ENCODE measurements around the gene CLMP.

Gene CLMP

GRCh38 chr11:123072332-123072761, 122.7 kb downstream of the CLMP start:
- TF ChIP-seq CTCF (IDR thresholded peaks at IDR 0.05; ENCODE audit: insufficient read depth, low read length, poor library complexity, severe bottlenecking) = no peak
- Histone ChIP-seq H3K4me3 (replicated peaks; ENCODE audit: low read depth, low read length) (no peak overlapping the region), H3K27me3 (replicated peaks; ENCODE audit: control insufficient read depth, insufficient read depth, low read length) (no peaks in the 10 kb centered on the region), H3K36me3 (ENCODE audit: control insufficient read depth, insufficient read depth, low read length) (no peaks in the 10 kb centered on the region)
- no peak for DNase-seq (ENCODE audit: extremely low read depth, insufficient read length)

- TF ChIP-seq CTCF (IDR thresholded peaks at IDR 0.05; ENCODE audit: insufficient read depth, low read length, poor library complexity, severe bottlenecking) = no peak
- no peaks in the 10 kb centered on the region for H3K27me3 ChIP-seq (replicated peaks; ENCODE audit: control insufficient read depth, insufficient read depth, low read length)
- no peaks in the 10 kb centered on the region for H3K36me3 ChIP-seq (ENCODE audit: control insufficient read depth, insufficient read depth, low read length)
- DNase-seq (ENCODE audit: extremely low read depth, insufficient read length) = no peak
- H3K4me3 ChIP-seq (replicated peaks; ENCODE audit: low read depth, low read length) = peak overlapping the region; percentile 53
These were observed 124.9 kb downstream of the CLMP start for GRCh38 chr11:123069908-123070821.

GRCh38 chr11:123065621-123066020, 129.4 kb downstream of the CLMP start:
- Histone ChIP-seq H3K4me3 (replicated peaks; ENCODE audit: low read depth, low read length) (no peak overlapping the region), H3K36me3 (ENCODE audit: control insufficient read depth, insufficient read depth, low read length) (peaks cover 1% of the 10 kb centered on the region; the same call in 1 of the 2 replicates), H3K27me3 (replicated peaks; ENCODE audit: control insufficient read depth, insufficient read depth, low read length) (no peaks in the 10 kb centered on the region)
- no peak for TF ChIP-seq CTCF (IDR thresholded peaks at IDR 0.05; ENCODE audit: insufficient read depth, low read length, poor library complexity, severe bottlenecking)
- no peak for DNase-seq (ENCODE audit: extremely low read depth, insufficient read length)

GRCh38 chr11:123063826-123064657, 131.0 kb downstream of the CLMP start:
- TF ChIP-seq CTCF (IDR thresholded peaks at IDR 0.05; ENCODE audit: insufficient read depth, low read length, poor library complexity, severe bottlenecking) = no peak
- Histone ChIP-seq H3K36me3 (ENCODE audit: control insufficient read depth, insufficient read depth, low read length) (peaks cover 9% of the 10 kb centered on the region), H3K27me3 (replicated peaks; ENCODE audit: control insufficient read depth, insufficient read depth, low read length) (no peaks in the 10 kb centered on the region), H3K4me3 (replicated peaks; ENCODE audit: low read depth, low read length) (peak overlapping the region; percentile 89)
- no peak for DNase-seq (ENCODE audit: extremely low read depth, insufficient read length)

GRCh38 chr11:123062892-123063825, 131.9 kb downstream of the CLMP start:
- DNase-seq (ENCODE audit: extremely low read depth, insufficient read length) = no peak
- Histone ChIP-seq H3K4me3 (replicated peaks; ENCODE audit: low read depth, low read length) (peak overlapping the region; percentile 89), H3K27me3 (replicated peaks; ENCODE audit: control insufficient read depth, insufficient read depth, low read length) (no peaks in the 10 kb centered on the region), H3K36me3 (ENCODE audit: control insufficient read depth, insufficient read depth, low read length) (peaks cover 14% of the 10 kb centered on the region)
- no peak for TF ChIP-seq CTCF (IDR thresholded peaks at IDR 0.05; ENCODE audit: insufficient read depth, low read length, poor library complexity, severe bottlenecking)

All from GM06990 (cell line).